Uterus (tissue), 4 donors: ENCODE results near the gene ANAPC7. TPM values are rescaled to one million over a fixed set of nuclear protein-coding genes. Genes with fewer than 3 reads are reported as not detected.
"Not testable (repeated sequence)": the region's sequence is repeated elsewhere in the genome, so short reads cannot be mapped to it uniquely, and the experiment has no call there.

ENCODE experiments used
- DNase-seq, 2 donors: peaks; one replicate each; pipeline ENCODE4 v3.0.0-alpha.2; 2019 to 2020
- H3K27ac ChIP-seq, 2 donors: fragments of 200-600 bp; sonication (generic); 1 replicate in 1 of 2; 2 replicates in 1 of 2; pipeline ENCODE4 v1.5.1; 2016 to 2018
- H3K27me3 ChIP-seq, 2 donors: fragments of 200-600 bp; sonication (generic); one replicate each; pipeline ENCODE4 v1.5.1; 2018 to 2019; ENCODE audit warnings: control low read depth in 1 of 2
- H3K36me3 ChIP-seq, 2 donors: fragments of 200-600 bp; sonication (generic); one replicate each; pipeline ENCODE4 v1.5.1; 2019; ENCODE audit warnings: control low read depth in 1 of 2
- H3K4me1 ChIP-seq, 2 donors: fragments of 200-600 bp; sonication (generic); one replicate each; pipeline ENCODE4 v1.5.1; 2018 to 2019; ENCODE audit warnings: control low read depth in 1 of 2
- H3K4me3 ChIP-seq, 2 donors: fragments of 200-600 bp; sonication (generic); 1 replicate in 1 of 2; 2 replicates in 1 of 2; pipeline ENCODE4 v1.5.1; 2018 to 2019; ENCODE audit warnings: mild to moderate bottlenecking in 1 of 2
- H3K9me3 ChIP-seq, 2 donors: fragments of 200-600 bp; sonication (generic); one replicate each; pipeline ENCODE4 v1.5.1; 2019; ENCODE audit warnings: control low read depth in 1 of 2
- POLR2A ChIP-seq, 2 donors: fragments of 450-650 bp; IDR thresholded peaks; one replicate each; pipeline ENCODE4 v1.6.1; 2016; ENCODE audit warnings: antibody characterized with exemption in 2 of 2, mild to moderate bottlenecking in 1 of 2, moderate library complexity in 1 of 2
- intact Hi-C: fragments of 100-400 bp; cut with DNase I; formaldehyde crosslinking; loops from one replicate; pipeline ENCODE4 v1.15.1; 2023; ENCODE audit warnings: low total_unique reads
- total RNA-seq, 4 donors: library from RNA; depleted of rRNA in 3 of 4; stranded (reverse); fragments of >200 nt in 3 of 4; gene quantifications; one replicate each; pipeline versions ENCODE4 v1.1.0 to v1.2.4, GENCODE V29; 2014 to 2023
- TF ChIP-seq, protein P1 (sequence below), 4 experiments: fragments of 200-600 bp in 2 of 4; fragments of 450-650 bp in 2 of 4; sonication (generic) in 2 of 4; IDR thresholded peaks; one replicate each; pipeline ENCODE4 v1.5.1; 2016 to 2019; ENCODE audit warnings: antibody characterized with exemption in 4 of 4, mild to moderate bottlenecking in 2 of 4, moderate library complexity in 1 of 4
- donor health status: DM: yes; HTN: yes; CAD: no.

The ANAPC7 gene
- total RNA-seq, 4 donors from 2014 or later = 40.0 to 68.1 (median 63.5) TPM

DNA sequence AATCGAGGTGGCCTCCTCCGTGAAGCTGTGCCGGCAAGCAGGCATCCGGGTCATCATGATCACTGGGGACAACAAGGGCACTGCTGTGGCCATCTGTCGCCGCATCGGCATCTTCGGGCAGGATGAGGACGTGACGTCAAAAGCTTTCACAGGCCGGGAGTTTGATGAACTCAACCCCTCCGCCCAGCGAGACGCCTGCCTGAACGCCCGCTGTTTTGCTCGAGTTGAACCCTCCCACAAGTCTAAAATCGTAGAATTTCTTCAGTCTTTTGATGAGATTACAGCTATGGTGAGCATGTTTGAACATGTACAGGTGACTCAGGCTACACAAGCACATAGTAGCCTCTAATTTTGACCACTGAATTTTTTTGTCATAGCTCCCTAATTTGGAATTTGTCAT lies 62.8 kb downstream of the ANAPC7 start:
- no peak overlapping the region for H3K4me3 ChIP-seq
- H3K9me3 ChIP-seq = no peaks in the 10 kb centered on the region
- intact Hi-C loops = no loop called here
- H3K36me3 ChIP-seq = no peaks in the 10 kb centered on the region
- no peak for DNase-seq
- TF ChIP-seq, protein P1, sequence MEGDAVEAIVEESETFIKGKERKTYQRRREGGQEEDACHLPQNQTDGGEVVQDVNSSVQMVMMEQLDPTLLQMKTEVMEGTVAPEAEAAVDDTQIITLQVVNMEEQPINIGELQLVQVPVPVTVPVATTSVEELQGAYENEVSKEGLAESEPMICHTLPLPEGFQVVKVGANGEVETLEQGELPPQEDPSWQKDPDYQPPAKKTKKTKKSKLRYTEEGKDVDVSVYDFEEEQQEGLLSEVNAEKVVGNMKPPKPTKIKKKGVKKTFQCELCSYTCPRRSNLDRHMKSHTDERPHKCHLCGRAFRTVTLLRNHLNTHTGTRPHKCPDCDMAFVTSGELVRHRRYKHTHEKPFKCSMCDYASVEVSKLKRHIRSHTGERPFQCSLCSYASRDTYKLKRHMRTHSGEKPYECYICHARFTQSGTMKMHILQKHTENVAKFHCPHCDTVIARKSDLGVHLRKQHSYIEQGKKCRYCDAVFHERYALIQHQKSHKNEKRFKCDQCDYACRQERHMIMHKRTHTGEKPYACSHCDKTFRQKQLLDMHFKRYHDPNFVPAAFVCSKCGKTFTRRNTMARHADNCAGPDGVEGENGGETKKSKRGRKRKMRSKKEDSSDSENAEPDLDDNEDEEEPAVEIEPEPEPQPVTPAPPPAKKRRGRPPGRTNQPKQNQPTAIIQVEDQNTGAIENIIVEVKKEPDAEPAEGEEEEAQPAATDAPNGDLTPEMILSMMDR (IDR thresholded peaks at IDR 0.05) = no peak
- no peak for TF ChIP-seq POLR2A (IDR thresholded peaks at IDR 0.05)
- H3K27ac ChIP-seq = no peak overlapping the region
- H3K4me1 ChIP-seq = no peaks in the 10 kb centered on the region
- no peaks in the 10 kb centered on the region for H3K27me3 ChIP-seq

DNA sequence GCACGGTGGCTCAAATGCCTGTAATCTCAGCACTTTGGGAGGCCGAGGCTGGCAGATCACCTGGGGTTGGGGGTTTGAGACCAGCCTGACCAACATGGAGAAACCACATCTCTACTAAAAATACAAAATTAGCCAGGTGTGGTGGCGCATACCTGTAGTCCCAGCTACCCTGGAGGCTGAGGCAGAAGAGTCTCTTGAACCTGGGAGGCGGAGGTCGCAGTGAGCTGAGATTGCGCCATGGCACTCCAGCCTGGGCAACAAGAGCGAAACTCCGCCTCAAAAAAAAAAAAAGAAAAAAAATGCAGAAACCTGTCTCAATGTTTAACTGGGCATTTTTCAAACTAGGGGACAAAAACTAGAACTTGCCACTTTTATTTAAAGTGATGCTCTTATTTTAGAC lies 63.2 kb downstream of the ANAPC7 start:
- intact Hi-C loops, H3K36me3 ChIP-seq, H3K4me3 ChIP-seq, H3K27me3 ChIP-seq, DNase-seq, H3K4me1 ChIP-seq, H3K9me3 ChIP-seq, H3K27ac ChIP-seq: not testable (repeated sequence)

GRCh38 chr12:110339184-110339952 lies 64.1 kb downstream of the ANAPC7 start:
- intact Hi-C loops = no loop called here
- Histone ChIP-seq H3K4me3 (no peak overlapping the region), H3K4me1 (no peaks in the 10 kb centered on the region), H3K27me3 (no peaks in the 10 kb centered on the region), H3K27ac (no peak overlapping the region), H3K36me3 (no peaks in the 10 kb centered on the region), H3K9me3 (no peaks in the 10 kb centered on the region)
- no peak for DNase-seq
- TF ChIP-seq POLR2A (IDR thresholded peaks at IDR 0.05) = no peak
- TF ChIP-seq, protein P1 (IDR thresholded peaks at IDR 0.05) = no peak

DNA sequence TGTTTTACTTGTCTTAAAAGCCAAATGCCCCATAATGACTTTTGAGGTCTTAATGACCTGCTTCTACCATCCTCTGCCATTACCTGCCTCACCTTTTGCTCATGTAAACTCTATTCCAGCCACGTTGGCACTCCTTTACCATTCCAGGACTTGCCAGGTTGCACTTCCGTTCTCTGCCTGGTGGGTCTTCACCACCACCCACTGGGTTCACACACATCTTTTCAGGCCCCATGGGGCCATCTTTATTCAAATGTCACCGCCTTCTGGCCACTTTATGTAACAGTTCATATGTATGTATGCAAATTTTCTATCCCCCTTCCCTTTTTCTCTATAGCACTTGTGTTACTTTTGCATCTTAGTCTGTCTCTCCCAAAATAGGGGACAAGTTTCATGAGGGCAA lies 64.8 kb downstream of the ANAPC7 start:
- no peak for DNase-seq
- Histone ChIP-seq H3K27me3 (no peaks in the 10 kb centered on the region), H3K27ac (no peak overlapping the region), H3K9me3 (no peaks in the 10 kb centered on the region), H3K36me3 (no peaks in the 10 kb centered on the region), H3K4me3 (no peak overlapping the region), H3K4me1 (no peaks in the 10 kb centered on the region)
- no peak for TF ChIP-seq POLR2A (IDR thresholded peaks at IDR 0.05)
- intact Hi-C loops = no loop called here

- intact Hi-C loops = no loop called here
- Histone ChIP-seq H3K27ac (no peak overlapping the region), H3K4me1 (no peaks in the 10 kb centered on the region), H3K27me3 (no peaks in the 10 kb centered on the region), H3K9me3 (no peaks in the 10 kb centered on the region), H3K36me3 (no peaks in the 10 kb centered on the region), H3K4me3 (no peak overlapping the region)
- TF ChIP-seq, protein P1 (IDR thresholded peaks at IDR 0.05) = no peak
- no peak for TF ChIP-seq POLR2A (IDR thresholded peaks at IDR 0.05)
- no peak for DNase-seq
These were observed 65.4 kb downstream of the ANAPC7 start for GRCh38 chr12:110337912-110338710.

DNA sequence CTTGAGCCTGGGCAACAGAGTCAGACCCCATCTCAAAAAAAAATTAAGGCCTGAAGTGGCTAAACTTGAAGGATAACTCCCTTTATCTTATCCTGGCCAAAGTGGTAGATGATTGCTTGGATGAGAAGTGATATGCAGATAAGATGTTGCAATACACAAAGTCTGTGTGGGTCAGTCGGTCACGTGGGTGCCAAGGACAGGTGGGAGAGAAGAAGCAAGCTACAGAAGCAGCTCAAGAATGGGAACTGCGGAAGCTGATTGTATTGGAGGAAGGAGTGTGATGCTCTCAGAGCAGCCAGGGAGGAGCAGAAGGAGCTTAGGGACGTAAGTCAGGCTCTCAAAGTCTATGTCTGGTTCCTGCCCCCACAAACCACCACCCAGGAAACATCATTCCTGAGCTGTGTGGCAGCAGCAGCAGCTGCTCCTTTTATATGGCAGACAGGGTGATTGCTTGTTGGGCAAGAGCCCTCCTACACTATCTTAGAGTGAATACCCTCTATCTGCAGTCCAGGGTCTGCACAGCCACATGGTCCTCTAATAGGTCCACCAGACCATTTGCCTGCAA lies 67.9 kb downstream of the ANAPC7 start:
- Histone ChIP-seq H3K4me3 (no peak overlapping the region), H3K4me1 (no peaks in the 10 kb centered on the region), H3K27me3 (no peaks in the 10 kb centered on the region), H3K9me3 (no peaks in the 10 kb centered on the region), H3K27ac (no peak overlapping the region), H3K36me3 (no peaks in the 10 kb centered on the region)
- intact Hi-C loops = no loop called here
- DNase-seq = no peak
- no peak for TF ChIP-seq POLR2A (IDR thresholded peaks at IDR 0.05)
- TF ChIP-seq, protein P1 (IDR thresholded peaks at IDR 0.05) = no peak
